Loucy (cell line): ENCODE results near the gene SLIT1.

Experiments used
- EZH2phosphoT487 ChIP-seq: fragments of 200-600 bp; IDR thresholded peaks from 2 replicates; pipeline ENCODE4 v1.6.1; 2018; ENCODE audit warnings: antibody characterized with exemption, mild to moderate bottlenecking, moderate library complexity, borderline replicate concordance
- TF ChIP-seq, protein P1 (sequence below): fragments of 200-600 bp; sonication (generic); conservative IDR thresholded peaks from 2 replicates; pipeline ENCODE4 v1.5.1; 2014; ENCODE audit warnings: mild to moderate bottlenecking, antibody characterized with exemption, low read length

DNA sequence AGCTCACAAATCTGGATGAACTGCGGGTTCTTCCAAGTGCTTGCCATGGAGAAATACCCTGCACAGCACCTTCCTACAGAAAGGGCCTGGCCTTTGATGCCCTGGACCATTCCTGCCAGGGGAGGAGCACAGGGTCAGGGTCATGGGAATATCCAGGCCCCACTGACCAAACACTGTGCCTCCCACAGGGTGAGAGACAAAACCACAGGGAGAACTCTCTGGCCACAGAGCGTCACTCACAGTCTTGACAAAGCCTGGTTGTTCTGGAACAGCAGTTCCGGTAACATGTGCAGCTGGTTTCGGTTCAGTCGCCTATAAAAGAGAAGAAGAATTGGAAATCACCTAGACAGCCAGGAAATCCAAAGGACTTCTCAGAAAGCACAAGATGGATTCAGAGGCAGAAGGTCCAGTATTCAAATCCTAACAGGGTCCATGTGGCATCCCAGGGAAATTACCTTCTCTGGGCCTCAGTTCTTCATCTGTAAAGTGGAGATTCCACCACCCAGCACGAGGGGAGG, 28.1 kb downstream of the SLIT1 start:
- TF ChIP-seq, protein P1, sequence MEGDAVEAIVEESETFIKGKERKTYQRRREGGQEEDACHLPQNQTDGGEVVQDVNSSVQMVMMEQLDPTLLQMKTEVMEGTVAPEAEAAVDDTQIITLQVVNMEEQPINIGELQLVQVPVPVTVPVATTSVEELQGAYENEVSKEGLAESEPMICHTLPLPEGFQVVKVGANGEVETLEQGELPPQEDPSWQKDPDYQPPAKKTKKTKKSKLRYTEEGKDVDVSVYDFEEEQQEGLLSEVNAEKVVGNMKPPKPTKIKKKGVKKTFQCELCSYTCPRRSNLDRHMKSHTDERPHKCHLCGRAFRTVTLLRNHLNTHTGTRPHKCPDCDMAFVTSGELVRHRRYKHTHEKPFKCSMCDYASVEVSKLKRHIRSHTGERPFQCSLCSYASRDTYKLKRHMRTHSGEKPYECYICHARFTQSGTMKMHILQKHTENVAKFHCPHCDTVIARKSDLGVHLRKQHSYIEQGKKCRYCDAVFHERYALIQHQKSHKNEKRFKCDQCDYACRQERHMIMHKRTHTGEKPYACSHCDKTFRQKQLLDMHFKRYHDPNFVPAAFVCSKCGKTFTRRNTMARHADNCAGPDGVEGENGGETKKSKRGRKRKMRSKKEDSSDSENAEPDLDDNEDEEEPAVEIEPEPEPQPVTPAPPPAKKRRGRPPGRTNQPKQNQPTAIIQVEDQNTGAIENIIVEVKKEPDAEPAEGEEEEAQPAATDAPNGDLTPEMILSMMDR = no peak
- TF ChIP-seq EZH2phosphoT487 = no peak
